HFF-Myc (cell line): ENCODE measurements around the gene POLR1E.

Source experiments
- DNase-seq: peaks from one replicate; pipeline ENCODE4 v3.0.0-alpha.2; 2011; ENCODE audit warnings: low read depth; ENCODE audit errors: extremely low read depth
- H3K4me3 ChIP-seq: replicated peaks from 2 replicates; pipeline ENCODE4 v1.5.1; 2011; ENCODE audit warnings: low read depth, mild to moderate bottlenecking, control low read depth, low read length
- TF ChIP-seq, protein P1 (sequence below): IDR thresholded peaks from 2 replicates; pipeline ENCODE4 v1.5.1; 2012; ENCODE audit warnings: mild to moderate bottlenecking, low read depth, low read length, control low read depth; ENCODE audit errors: missing control alignments

Gene POLR1E

DNA sequence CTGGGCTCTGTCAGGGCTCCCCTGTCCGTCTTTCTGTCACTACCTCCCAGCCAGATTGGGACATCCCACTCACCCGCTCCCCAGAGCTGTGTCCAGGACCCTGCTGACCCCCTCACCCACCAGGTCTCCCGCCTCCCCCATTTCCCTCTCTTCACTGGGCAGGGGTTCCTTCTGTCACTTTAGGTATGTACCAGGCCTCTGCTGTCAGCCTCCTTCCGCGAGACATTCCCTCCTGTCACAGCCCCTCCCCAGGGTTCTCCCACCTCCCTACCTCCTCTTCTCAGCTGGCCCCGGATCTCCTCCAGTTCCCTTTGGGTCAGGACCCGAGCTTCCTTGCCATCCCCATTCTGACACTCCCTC is 488 bp downstream of the POLR1E start:
- TF ChIP-seq, protein P1, sequence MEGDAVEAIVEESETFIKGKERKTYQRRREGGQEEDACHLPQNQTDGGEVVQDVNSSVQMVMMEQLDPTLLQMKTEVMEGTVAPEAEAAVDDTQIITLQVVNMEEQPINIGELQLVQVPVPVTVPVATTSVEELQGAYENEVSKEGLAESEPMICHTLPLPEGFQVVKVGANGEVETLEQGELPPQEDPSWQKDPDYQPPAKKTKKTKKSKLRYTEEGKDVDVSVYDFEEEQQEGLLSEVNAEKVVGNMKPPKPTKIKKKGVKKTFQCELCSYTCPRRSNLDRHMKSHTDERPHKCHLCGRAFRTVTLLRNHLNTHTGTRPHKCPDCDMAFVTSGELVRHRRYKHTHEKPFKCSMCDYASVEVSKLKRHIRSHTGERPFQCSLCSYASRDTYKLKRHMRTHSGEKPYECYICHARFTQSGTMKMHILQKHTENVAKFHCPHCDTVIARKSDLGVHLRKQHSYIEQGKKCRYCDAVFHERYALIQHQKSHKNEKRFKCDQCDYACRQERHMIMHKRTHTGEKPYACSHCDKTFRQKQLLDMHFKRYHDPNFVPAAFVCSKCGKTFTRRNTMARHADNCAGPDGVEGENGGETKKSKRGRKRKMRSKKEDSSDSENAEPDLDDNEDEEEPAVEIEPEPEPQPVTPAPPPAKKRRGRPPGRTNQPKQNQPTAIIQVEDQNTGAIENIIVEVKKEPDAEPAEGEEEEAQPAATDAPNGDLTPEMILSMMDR = no peak
- H3K4me3 ChIP-seq = peak overlapping the region; percentile 99
- DNase-seq = no peak

DNA sequence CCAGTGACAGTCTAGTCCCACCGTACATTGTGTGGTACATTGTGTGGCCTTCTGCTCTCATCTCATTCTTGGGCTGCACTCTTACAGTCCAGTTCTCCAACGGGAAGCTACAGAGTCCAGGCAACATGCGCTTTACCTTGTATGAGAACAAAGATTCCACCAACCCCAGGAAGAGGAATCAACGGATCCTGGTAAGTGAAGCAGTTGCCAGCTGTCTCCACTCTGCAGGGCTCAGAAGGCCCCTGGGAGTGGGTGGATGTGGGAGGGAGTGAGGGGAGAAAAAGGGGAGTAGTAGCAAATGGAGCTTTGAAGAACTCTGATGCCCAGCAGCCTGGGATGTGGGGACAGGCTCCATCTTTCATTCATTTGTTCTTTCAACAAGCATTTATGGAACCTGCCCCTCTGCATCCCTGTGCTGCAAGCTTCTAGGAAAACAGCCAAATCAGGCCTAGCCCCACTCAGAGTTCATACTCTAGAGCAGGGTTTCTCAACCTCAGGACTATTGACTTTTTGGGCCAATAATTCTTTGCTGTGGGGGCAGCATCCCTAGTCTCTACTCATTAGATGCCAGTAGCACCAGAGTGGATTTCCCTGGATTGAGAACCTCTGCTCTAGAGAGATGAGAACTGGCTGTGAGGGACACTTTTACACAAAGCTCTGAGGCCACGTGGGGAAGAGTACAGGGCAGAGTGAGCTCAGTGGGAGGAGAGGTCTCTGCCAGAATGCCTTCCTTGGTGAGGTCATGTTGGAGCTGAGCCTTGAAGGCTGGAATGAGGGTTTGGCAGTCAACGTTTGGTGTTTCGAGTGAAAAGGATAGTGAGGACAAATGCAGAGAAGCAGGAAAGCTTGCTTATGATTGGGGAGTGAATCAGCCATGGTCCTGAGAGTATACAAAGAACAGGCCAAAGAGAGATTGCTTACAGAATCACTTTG is 1.1 kb downstream of the POLR1E start:
- peak overlapping the region; percentile 99 for H3K4me3 ChIP-seq
- TF ChIP-seq, protein P1 = no peak
- DNase-seq = no peak

DNA sequence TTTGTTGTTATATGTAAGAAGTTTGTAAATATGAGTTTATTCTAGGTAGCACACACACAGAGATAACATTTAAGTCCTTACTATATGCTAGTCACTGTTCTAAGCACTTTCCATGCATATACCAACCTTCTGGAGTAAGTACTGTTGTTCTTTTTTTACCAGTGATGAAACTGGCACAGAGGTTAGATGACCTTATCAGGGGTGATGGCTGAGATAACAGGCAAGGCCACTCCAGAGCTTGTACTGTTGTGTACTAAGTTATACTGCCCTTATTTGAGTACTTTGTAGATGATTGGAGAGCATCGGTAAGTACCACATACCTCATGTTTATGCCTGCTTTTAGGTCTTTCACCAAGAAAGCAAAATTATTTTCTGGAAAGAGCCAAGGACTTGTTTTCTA is 6.2 kb downstream of the POLR1E start:
- no peak for DNase-seq
- TF ChIP-seq, protein P1 = no peak
- H3K4me3 ChIP-seq = no peak overlapping the region

DNA sequence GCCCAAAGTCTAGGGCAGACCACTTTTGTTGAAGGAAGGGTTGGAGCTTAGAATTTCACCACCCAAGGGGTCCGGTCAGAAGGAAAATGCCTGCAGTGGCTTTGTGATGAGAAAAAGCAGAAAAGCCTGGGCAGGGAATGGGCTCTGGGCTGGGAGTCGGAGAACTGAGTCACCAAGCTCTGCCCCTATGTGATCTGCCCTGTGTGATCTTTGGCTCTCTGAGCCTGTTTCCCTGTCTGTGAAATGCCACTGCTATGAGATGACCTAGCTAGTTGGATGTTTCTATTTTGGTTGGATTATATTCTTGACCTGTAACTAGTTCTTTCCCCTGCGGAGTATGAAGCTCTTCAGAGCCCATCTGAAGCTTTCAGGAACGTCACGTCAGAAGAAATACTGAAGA is 9.8 kb downstream of the POLR1E start:
- TF ChIP-seq, protein P1 = no peak
- DNase-seq = no peak
- H3K4me3 ChIP-seq = no peak overlapping the region

DNA sequence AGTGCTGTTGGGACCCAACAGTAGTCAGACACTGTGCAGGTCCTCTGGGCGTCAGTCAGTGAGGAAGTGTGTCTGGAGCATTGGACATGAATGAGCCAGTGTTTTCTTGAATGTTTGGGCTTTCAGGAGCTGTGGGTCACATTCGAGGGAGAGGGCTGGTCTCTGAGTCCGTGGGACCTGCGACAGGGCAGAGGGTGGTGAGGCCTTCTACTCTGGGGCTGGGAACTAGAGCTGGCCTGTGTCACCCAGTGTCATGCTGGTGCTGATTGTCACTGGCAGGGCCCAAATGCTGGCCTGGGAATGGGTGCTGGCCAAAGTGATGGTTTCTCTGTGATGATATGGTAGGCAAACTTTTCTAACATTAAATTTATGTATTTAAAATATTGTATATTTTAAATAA is 10.3 kb downstream of the POLR1E start:
- no peak overlapping the region for H3K4me3 ChIP-seq
- no peak for DNase-seq
- TF ChIP-seq, protein P1 = no peak

DNA sequence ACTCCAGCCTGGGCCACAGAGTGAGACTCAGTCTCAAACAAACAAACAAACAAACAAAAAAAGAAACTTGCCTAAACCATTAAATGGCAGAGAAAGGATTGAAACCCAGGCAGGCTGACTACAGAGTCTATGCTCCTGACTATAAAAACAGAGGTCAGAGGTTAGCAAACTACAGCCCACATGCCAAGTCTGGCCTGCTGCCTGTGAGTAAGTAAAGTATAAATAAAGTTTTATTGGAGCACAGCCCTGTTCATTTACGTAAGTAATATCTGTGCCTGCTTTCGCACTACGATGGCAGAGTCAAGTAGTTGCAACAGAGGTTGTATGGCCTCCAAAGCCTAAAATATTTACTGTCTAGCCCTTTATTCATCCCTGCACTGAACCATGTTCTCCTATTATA is 11.6 kb downstream of the POLR1E start:
- H3K4me3 ChIP-seq = no peak overlapping the region
- TF ChIP-seq, protein P1 = no peak
- no peak for DNase-seq
